Activated CD4-positive, alpha-beta T cell treated with anti-CD3 and anti-CD28 coated beads for 36 hours (primary cell): Measurements from ENCODE around the gene CEP120. TPM values are rescaled to one million over a fixed set of nuclear protein-coding genes. Genes with fewer than 3 reads are reported as not detected.

Experiments
- ATAC-seq: fragments of 200-7000 bp; cut with Tn5 transposase; one replicate; pipeline ENCODE4 v1.10.0; 2021; ENCODE audit warnings: mild to moderate bottlenecking, moderate library complexity
- CTCF ChIA-PET: fragments of 350-600 bp; sonication (Branson Sonifier 250); formaldehyde crosslinking; loops from one replicate; lab custom pipeline; 2021; ENCODE audit warnings: antibody characterized with exemption; lab: Charles Lee
- POLR2A ChIA-PET: fragments of 350-600 bp; sonication (Branson Sonifier 250); formaldehyde crosslinking; loops from one replicate; lab custom pipeline; 2021; ENCODE audit warnings: antibody characterized with exemption, inconsistent platforms; lab: Charles Lee
- DNase-seq: peaks from one replicate; pipeline ENCODE4 v3.0.0-alpha.2; 2020
- H3K27ac Mint-ChIP-seq: one replicate; pipeline ENCODE4 v1.8.0; 2021; ENCODE audit warnings: mixed read lengths
- H3K27me3 Mint-ChIP-seq: one replicate; pipeline ENCODE4 v1.8.0; 2021; ENCODE audit warnings: mixed read lengths
- H3K36me3 Mint-ChIP-seq: one replicate; pipeline ENCODE4 v1.8.0; 2021; ENCODE audit warnings: low read depth, mixed read lengths
- H3K4me1 Mint-ChIP-seq: one replicate; pipeline ENCODE4 v1.8.0; 2021; ENCODE audit warnings: mixed read lengths
- H3K4me3 Mint-ChIP-seq: one replicate; pipeline ENCODE4 v1.8.0; 2021; ENCODE audit warnings: mild to moderate bottlenecking, moderate library complexity, mixed read lengths
- H3K9me3 Mint-ChIP-seq: one replicate; pipeline ENCODE4 v1.8.0; 2021; ENCODE audit warnings: low read depth, mixed read lengths
- intact Hi-C, 2 experiments: fragments of 100-400 bp; cut with DNase I in 1 of 2; cut with micrococcal nuclease in 1 of 2; formaldehyde crosslinking; loops; one replicate each; pipeline versions ENCODE4 v1.14.2 to v1.15.1; 2022 to 2024; cut with DNase I, micrococcal nuclease
- total RNA-seq, 2 experiments: library from RNA; stranded (reverse); gene quantifications; one replicate each; pipeline ENCODE4 v1.2.3, GENCODE V29; 2021

CEP120 gene
- total RNA-seq, 2 experiments from 2014 or later, result 29.5 to 32.5 TPM

DNA sequence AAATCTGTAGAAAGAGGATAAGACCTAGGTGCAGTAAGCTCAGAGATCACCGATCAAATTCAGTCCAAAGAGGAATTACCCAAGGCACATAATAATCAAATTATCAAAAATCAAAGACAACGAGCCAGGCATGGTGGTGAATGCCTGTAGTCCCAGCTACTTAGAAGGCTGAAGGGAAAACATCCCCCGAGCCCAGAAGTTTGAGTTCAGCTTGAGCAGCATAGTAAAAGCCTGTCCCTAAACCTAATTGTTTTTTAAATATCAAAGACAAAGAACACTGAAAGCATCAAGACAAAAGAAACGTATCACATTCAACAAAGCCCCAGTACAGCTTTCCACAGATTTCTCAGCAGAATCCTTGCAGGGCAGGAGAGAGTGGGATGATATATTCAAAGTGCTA, 122.9 kb downstream of the CEP120 start:
- intact Hi-C loops, result no loop called here
- H3K36me3 Mint-ChIP-seq, result no peaks in the 10 kb centered on the region
- H3K27ac Mint-ChIP-seq, result no peak overlapping the region
- no peaks in the 10 kb centered on the region for H3K9me3 Mint-ChIP-seq
- peaks cover 2% of the 10 kb centered on the region for H3K4me1 Mint-ChIP-seq
- CTCF ChIA-PET, result interaction anchor here (0.6 kb wide), 1 partner anchor 17 kb away, joined by 3 read pairs; no protein-coding TSS in a partner anchor
- POLR2A ChIA-PET, result no interaction called here
- peaks cover 9% of the 10 kb centered on the region for H3K27me3 Mint-ChIP-seq
- no peak for ATAC-seq
- no peak overlapping the region for H3K4me3 Mint-ChIP-seq
- DNase-seq, result no peak

DNA sequence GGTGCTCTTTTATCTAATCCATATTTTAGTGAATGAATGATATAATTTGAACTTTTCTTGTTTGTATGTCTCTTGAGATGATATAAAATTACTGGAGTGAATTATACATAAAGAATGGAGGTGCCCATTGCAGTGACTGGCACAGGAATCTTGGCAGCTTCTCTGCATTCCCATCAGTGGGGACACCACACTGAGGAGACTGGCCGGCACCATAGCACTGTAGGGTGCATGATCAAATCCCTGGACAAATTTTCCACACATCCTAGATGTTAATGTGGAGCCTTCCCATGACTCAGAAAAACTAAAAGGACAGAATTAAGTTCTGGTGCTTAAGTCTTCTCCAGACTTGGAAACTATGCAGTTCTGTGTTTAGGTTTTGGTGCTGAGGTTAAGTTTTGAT, 124.1 kb downstream of the CEP120 start:
- H3K27me3 Mint-ChIP-seq, result peaks cover 7% of the 10 kb centered on the region
- POLR2A ChIA-PET, result no interaction called here
- no peak for DNase-seq
- intact Hi-C loops, result no loop called here
- no peaks in the 10 kb centered on the region for H3K9me3 Mint-ChIP-seq
- no peaks in the 10 kb centered on the region for H3K36me3 Mint-ChIP-seq
- no peak for ATAC-seq
- CTCF ChIA-PET, result no interaction called here
- H3K4me1 Mint-ChIP-seq, result peaks cover 2% of the 10 kb centered on the region
- no peak overlapping the region for H3K4me3 Mint-ChIP-seq
- H3K27ac Mint-ChIP-seq, result no peak overlapping the region

DNA sequence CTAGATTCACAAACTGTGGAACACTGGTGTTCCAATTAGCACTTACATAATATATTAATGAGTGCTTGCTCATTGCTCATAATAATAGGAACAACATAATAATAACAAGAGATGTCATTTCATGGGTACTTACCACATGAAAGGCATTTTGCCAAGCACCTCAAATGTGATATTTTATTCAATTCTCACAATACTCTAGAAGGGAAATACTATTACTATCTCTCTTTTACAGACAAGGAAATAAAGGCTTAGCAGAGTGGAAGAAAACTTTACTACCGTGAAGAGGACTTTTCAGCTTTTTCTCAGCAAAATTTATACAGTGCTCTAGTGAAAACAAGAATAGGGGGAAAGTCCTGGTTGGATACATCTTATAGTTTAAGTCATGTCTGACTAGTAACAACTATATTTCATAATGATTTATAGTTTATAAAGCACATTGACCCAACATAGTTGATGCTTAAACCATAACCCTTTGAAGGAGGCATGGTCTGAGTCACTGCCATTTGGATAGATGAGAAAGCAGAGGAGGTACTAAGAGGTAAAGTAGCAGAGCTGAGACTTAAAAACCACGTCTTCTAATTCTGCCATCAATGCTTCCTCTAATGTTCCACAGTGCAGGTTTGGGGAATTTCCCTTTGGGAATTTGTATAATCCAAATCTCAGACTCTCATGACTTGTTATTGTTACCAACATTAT, 124.7 kb downstream of the CEP120 start:
- Mint-ChIP-seq H3K36me3 (no peaks in the 10 kb centered on the region), H3K9me3 (no peaks in the 10 kb centered on the region), H3K4me3 (no peak overlapping the region), H3K4me1 (peaks cover 2% of the 10 kb centered on the region), H3K27me3 (peaks cover 7% of the 10 kb centered on the region), H3K27ac (no peak overlapping the region)
- ChIA-PET POLR2A (no interaction called here), CTCF (no interaction called here)
- DNase-seq, result no peak
- ATAC-seq, result peak; percentile 42
- intact Hi-C loops, result no loop called here

DNA sequence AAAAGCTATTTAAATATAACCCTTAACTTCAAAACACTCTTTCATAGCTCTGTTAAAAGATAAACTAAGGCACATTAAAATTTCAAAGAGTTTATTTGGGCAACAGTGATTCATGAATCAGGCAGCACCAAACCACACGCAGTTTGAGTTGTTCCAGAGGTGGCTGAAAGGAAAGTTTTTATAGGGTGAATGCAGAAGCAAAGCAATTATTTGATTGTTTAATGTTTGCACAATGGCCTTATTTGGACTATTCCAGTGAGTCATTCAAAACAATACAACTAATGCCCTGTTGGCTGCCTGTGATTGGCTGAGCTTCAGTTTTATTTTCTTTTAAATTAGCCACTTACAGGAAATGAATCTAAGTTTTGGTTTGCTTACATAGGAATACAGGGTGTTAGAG, 125.3 kb downstream of the CEP120 start:
- ChIA-PET CTCF (no interaction called here), POLR2A (no interaction called here)
- H3K27ac Mint-ChIP-seq, result no peak overlapping the region
- ATAC-seq (no peak), DNase-seq (no peak)
- H3K4me1 Mint-ChIP-seq, result peaks cover 2% of the 10 kb centered on the region
- H3K9me3 Mint-ChIP-seq, result no peaks in the 10 kb centered on the region
- no peak overlapping the region for H3K4me3 Mint-ChIP-seq
- no peaks in the 10 kb centered on the region for H3K36me3 Mint-ChIP-seq
- intact Hi-C loops, result no loop called here
- peaks cover 7% of the 10 kb centered on the region for H3K27me3 Mint-ChIP-seq

DNA sequence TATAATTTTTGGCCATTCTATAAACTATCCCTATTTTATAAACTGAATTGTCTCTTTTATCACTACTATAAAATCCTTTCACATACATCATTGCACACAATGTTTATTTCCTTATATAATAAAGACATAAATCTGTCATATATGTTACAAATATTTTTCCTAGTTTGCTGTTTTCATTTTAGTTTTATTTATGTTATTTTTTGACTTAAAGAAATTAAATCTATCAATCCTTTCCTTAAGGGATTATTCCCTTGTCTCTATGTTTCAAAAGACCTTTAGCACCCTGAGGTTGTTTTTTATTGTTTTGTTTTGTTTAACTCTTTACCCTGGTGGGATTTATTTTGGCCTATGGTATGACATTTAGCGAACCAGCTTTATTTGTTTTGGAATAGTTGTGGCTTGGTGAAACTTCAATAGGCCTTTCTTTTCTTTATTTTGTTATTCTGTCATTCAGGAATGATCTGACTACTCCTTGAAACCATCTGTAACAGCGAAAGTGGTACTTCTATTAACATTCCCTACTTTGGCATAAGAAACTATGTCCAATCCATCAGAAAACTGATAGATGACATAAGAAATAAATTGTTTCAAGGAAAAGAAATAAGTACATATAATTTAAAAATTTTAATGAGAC, 125.9 kb downstream of the CEP120 start:
- ATAC-seq (no peak), DNase-seq (no peak)
- H3K27ac Mint-ChIP-seq, result no peak overlapping the region
- H3K4me1 Mint-ChIP-seq, result peaks cover 2% of the 10 kb centered on the region
- POLR2A ChIA-PET, result no interaction called here
- H3K4me3 Mint-ChIP-seq, result no peak overlapping the region
- intact Hi-C loops, result no loop called here
- H3K36me3 Mint-ChIP-seq, result no peaks in the 10 kb centered on the region
- H3K27me3 Mint-ChIP-seq, result peaks cover 7% of the 10 kb centered on the region
- CTCF ChIA-PET, result no interaction called here
- no peaks in the 10 kb centered on the region for H3K9me3 Mint-ChIP-seq

Other genes with a start within 250 kb of the CEP120 start
- 10 to 100 TPM; 30.6 to 31.5 TPM for gene CSNK1G3, start 88.8 kb upstream of the CEP120 start, total RNA-seq